GM21529 (cell line): ENCODE results near the gene ZSWIM4.

Source experiments
- ATAC-seq: cut with Tn5 transposase; IDR thresholded peaks from one replicate; pipeline ENCODE4 v1.9.1; 2021; ENCODE audit not compliant: unreplicated experiment

The ZSWIM4 gene

GRCh38 chr19:13866463-13867046 is 71.3 kb downstream of the ZSWIM4 start:
- ATAC-seq, result no peak

- ATAC-seq, result no peak
These were observed 73.4 kb downstream of the ZSWIM4 start for GRCh38 chr19:13868663-13869062.

- ATAC-seq, result no peak
These were observed 74.0 kb downstream of the ZSWIM4 start for GRCh38 chr19:13869281-13869680.

- ATAC-seq, result no peak
These were observed 75.6 kb downstream of the ZSWIM4 start for GRCh38 chr19:13870873-13871272.

GRCh38 chr19:13872339-13872694 is 77.1 kb downstream of the ZSWIM4 start:
- ATAC-seq, result no peak

- ATAC-seq, result no peak
These were observed 77.6 kb downstream of the ZSWIM4 start for GRCh38 chr19:13872695-13873389.

GRCh38 chr19:13873834-13874515 is 78.7 kb downstream of the ZSWIM4 start:
- ATAC-seq, result no peak

- ATAC-seq, result no peak
These were observed 80.6 kb downstream of the ZSWIM4 start for GRCh38 chr19:13875824-13876223.

- no peak for ATAC-seq
These were observed 81.6 kb downstream of the ZSWIM4 start, which contains the start of gene NANOS3 for GRCh38 chr19:13876834-13877233. Gene NANOS3, plus strand, starts transcription at chr19:13877134. Its CDS starts 115 bp downstream, at chr19:13877249.

- ATAC-seq, result no peak
These were observed 82.1 kb downstream of the ZSWIM4 start for GRCh38 chr19:13877303-13877702.

- peak; percentile 73 for ATAC-seq
These were observed 85.1 kb downstream of the ZSWIM4 start for GRCh38 chr19:13880059-13881043.

- ATAC-seq, result no peak
These were observed 86.0 kb downstream of the ZSWIM4 start for GRCh38 chr19:13881251-13881691.
